Kidney epithelial cell (primary cell): ENCODE data around the gene TCF7L2. TPM values are rescaled to one million over a fixed set of nuclear protein-coding genes. Genes with fewer than 3 reads are reported as not detected.

Experiments
- DNase-seq: peaks from one replicate; pipeline ENCODE4 v3.0.0-alpha.2; 2010; ENCODE audit warnings: low read depth
- H3K27me3 ChIP-seq: 2 replicates; pipeline ENCODE4 v1.6.0; 2011; ENCODE audit warnings: low read length; ENCODE audit not compliant: control insufficient read depth, insufficient read depth
- H3K36me3 ChIP-seq: 2 replicates; pipeline ENCODE4 v1.5.1; 2011; ENCODE audit warnings: low read length; ENCODE audit not compliant: control insufficient read depth, insufficient read depth
- H3K4me3 ChIP-seq: 2 replicates; pipeline ENCODE4 v1.5.1; 2011; ENCODE audit warnings: low read depth, mild to moderate bottlenecking, control low read depth, low read length
- CTCF ChIP-seq: IDR thresholded peaks from 2 replicates; pipeline ENCODE4 v1.5.1; 2011; ENCODE audit warnings: mild to moderate bottlenecking, moderate library complexity, low read length, control low read depth, inconsistent platforms; ENCODE audit not compliant: insufficient read depth, poor library complexity, severe bottlenecking
- total RNA-seq: library from RNA; depleted of rRNA; stranded (reverse); fragments of >200 nt; gene quantifications from 2 replicates; pipeline ENCODE4 v1.2.3, GENCODE V29; 2015

The TCF7L2 gene
- total RNA-seq, 1 donor from 2014 or later, result 3.4 TPM

DNA sequence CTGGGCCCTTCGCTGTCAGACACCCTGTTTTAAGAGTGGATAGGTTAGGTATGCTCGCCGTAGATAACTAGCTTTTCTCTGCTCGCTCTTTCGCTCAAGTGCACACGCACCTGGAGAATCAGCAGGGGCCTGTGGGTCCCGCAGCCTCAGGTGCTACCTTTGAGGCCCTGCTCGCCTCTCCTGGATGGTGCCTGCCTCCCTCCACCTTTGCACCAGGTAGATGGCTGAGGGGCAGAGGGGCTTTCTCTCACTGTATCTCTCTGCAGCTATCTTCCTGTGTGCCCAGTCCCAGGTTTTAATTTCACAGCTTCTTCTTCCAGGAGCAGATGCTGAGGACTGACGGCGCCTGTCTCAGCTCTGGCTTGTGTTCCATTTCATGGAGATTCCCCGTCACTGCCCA is 227.9 kb downstream of the TCF7L2 start:
- no peak overlapping the region for H3K4me3 ChIP-seq
- no peaks in the 10 kb centered on the region for H3K27me3 ChIP-seq
- DNase-seq, result no peak
- no peak for TF ChIP-seq CTCF
- no peaks in the 10 kb centered on the region for H3K36me3 ChIP-seq

DNA sequence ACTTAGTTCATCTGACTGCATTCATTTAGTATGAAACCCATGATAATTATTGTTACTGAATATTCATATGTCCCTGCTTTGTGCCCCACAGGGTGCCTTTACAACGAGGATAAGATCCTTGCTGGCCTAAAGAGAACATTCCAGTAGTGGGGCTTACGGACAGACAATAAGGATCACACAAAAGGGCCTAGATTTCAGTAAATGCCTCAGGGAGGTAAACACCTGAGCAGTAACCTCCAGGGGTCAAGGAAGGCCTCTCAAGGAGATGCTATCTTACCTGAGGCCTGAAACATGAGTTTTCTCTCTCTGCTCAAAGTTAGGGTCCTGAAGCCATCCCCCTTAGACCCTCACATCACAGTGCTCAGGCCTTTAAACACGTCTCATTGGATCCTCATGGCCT is 228.7 kb downstream of the TCF7L2 start:
- no peak overlapping the region for H3K4me3 ChIP-seq
- H3K36me3 ChIP-seq, result no peaks in the 10 kb centered on the region
- H3K27me3 ChIP-seq, result no peaks in the 10 kb centered on the region
- TF ChIP-seq CTCF, result no peak
- DNase-seq, result no peak

DNA sequence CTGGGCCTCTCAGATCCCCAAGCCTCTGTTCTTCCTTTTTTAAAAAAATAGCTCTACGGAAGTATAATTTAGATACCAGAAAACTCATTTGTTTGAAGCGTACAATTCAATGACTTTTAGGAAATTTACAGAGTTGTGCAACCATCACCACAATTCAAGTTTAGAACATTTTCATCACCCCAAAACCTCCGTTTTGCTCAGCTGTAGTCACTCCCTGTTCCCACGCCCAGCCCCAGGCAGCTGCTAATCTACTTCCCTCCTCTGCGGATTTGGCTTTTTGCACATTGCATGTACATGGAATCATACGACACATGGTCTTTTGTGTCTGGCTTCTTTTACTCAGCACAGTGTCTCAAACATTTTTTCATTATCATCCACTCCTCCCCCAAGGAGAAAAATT is 229.2 kb downstream of the TCF7L2 start:
- Histone ChIP-seq H3K36me3 (no peaks in the 10 kb centered on the region), H3K4me3 (no peak overlapping the region), H3K27me3 (no peaks in the 10 kb centered on the region)
- TF ChIP-seq CTCF, result no peak
- DNase-seq, result no peak

- Histone ChIP-seq H3K27me3 (no peaks in the 10 kb centered on the region), H3K36me3 (no peaks in the 10 kb centered on the region), H3K4me3 (no peak overlapping the region)
- no peak for TF ChIP-seq CTCF
- no peak for DNase-seq
Observed at GRCh38 chr10:113179966-113180365, 229.9 kb downstream of the TCF7L2 start.

DNA sequence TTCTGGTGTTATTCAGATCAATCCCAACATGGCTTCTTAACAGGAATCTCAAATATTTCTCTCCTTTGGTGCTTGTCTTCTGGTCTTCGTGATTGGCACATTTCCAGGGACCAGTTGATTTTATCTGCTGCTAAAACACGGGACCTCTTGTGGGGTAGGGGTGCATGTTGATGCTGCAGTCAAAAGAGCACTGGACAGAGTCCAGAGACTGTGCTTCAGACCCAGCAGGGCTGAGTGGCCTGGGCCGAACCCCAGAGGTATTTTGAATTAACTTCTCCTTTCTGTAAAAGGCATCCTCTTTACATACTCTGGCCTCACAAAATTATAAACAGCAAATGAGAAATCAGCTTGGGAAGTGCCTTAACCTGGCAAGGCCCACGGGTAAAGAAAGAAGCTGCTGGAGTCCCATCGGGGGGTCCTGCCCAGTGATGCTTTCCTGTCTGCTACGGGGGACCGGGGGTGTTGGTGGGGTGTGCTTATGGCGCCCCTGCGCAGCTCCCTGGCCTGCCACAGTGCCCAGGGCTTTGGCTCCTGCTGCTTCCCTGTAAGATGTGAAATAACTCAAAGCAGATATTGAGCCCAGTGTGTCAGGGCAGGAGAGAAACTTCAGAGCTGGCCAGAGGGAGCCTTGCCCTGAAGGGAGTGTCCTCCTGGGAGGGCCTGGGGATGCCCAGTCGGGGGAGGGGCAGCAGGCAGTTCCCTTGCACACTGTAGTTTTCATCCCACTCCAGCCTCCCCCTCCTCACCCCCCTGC is 230.5 kb downstream of the TCF7L2 start:
- no peaks in the 10 kb centered on the region for H3K27me3 ChIP-seq

More for the DNA sequence above, 230.5 kb downstream of the TCF7L2 start:
- TF ChIP-seq CTCF, result no peak
- H3K4me3 ChIP-seq, result no peak overlapping the region
- no peaks in the 10 kb centered on the region for H3K36me3 ChIP-seq
- no peak for DNase-seq
